GM23338 (cell line): Measurements from ENCODE around the gene RPTOR. TPM values are rescaled to one million over a fixed set of nuclear protein-coding genes. Genes with fewer than 3 reads are reported as not detected.

ENCODE experiments used
- ATAC-seq: fragments of 200-7000 bp; cut with Tn5 transposase; 3 replicates; pipeline ENCODE4 v1.9.1; 2020
- DNase-seq: peaks from one replicate; pipeline ENCODE4 v3.0.0-alpha.2; 2015; ENCODE audit warnings: low spot score
- H2AFZ ChIP-seq: fragments of 200-600 bp; sonication (generic); 2 replicates; pipeline ENCODE4 v1.8.0; 2016; ENCODE audit warnings: antibody characterized with exemption, mild to moderate bottlenecking, moderate library complexity
- H3F3A ChIP-seq: fragments of 200-600 bp; sonication (generic); replicated peaks from 2 replicates; pipeline ENCODE4 v1.8.0; 2017; ENCODE audit warnings: antibody characterized with exemption, mixed run types, low read depth
- H3K27ac ChIP-seq: fragments of 200-600 bp; sonication (generic); 2 replicates; pipeline ENCODE4 v1.6.1; 2016; ENCODE audit warnings: low read depth
- H3K27me3 ChIP-seq: fragments of 200-600 bp; sonication (generic); 2 replicates; pipeline ENCODE4 v1.8.0; 2016; ENCODE audit warnings: mild to moderate bottlenecking, mixed run types, moderate library complexity; ENCODE audit not compliant: insufficient read depth
- H3K36me3 ChIP-seq: fragments of 200-600 bp; sonication (generic); 2 replicates; pipeline ENCODE4 v1.8.0; 2016; ENCODE audit warnings: mild to moderate bottlenecking; ENCODE audit not compliant: insufficient read depth
- H3K4me1 ChIP-seq: fragments of 200-600 bp; sonication (generic); 2 replicates; pipeline ENCODE4 v1.8.0; 2016; ENCODE audit warnings: mild to moderate bottlenecking, moderate library complexity; ENCODE audit not compliant: insufficient read depth
- H3K4me2 ChIP-seq: fragments of 200-600 bp; sonication (generic); 2 replicates; pipeline ENCODE4 v1.7.1; 2017; ENCODE audit warnings: mixed run types
- H3K4me3 ChIP-seq: fragments of 200-600 bp; sonication (generic); 2 replicates; pipeline ENCODE4 v1.6.1; 2016; ENCODE audit warnings: mixed run types
- H3K79me2 ChIP-seq: fragments of 200-600 bp; sonication (generic); replicated peaks from 2 replicates; pipeline ENCODE4 v1.8.0; 2017; ENCODE audit warnings: mild to moderate bottlenecking; ENCODE audit not compliant: insufficient read depth
- H3K9me2 ChIP-seq: fragments of 200-600 bp; sonication (generic); 2 replicates; pipeline ENCODE4 v1.8.0; 2017; ENCODE audit not compliant: insufficient read depth
- H4K20me1 ChIP-seq: fragments of 200-600 bp; sonication (generic); replicated peaks from 2 replicates; pipeline ENCODE4 v1.8.0; 2017; ENCODE audit warnings: mild to moderate bottlenecking; ENCODE audit not compliant: insufficient read depth
- H3K27ac Mint-ChIP-seq: 2 replicates; pipeline ENCODE4 v1.8.0; 2020; ENCODE audit warnings: inconsistent platforms, mild to moderate bottlenecking, moderate library complexity, mixed read lengths
- H3K27me3 Mint-ChIP-seq: 3 replicates; pipeline ENCODE4 v1.8.0; 2022; ENCODE audit warnings: low read depth, mild to moderate bottlenecking, moderate library complexity, mixed read lengths, inconsistent platforms; ENCODE audit not compliant: insufficient read depth, poor library complexity
- H3K36me3 Mint-ChIP-seq: 3 replicates; pipeline ENCODE4 v1.8.0; 2021; ENCODE audit warnings: low read depth, mild to moderate bottlenecking, inconsistent platforms, moderate library complexity, mixed read lengths
- H3K4me1 Mint-ChIP-seq: 3 replicates; pipeline ENCODE4 v1.8.0; 2020; ENCODE audit warnings: mild to moderate bottlenecking, inconsistent platforms, mixed read lengths
- H3K4me3 Mint-ChIP-seq: 3 replicates; pipeline ENCODE4 v1.8.0; 2021; ENCODE audit warnings: moderate library complexity, mild to moderate bottlenecking, inconsistent platforms, mixed read lengths
- H3K9me3 Mint-ChIP-seq: 3 replicates; pipeline ENCODE4 v1.8.0; 2020; ENCODE audit warnings: moderate library complexity, mild to moderate bottlenecking, inconsistent platforms, mixed read lengths
- CREB1 ChIP-seq: fragments of 250-450 bp; sonication (Bioruptor Pico); IDR thresholded peaks from 2 replicates; pipeline ENCODE4 v1.5.0; 2020; ENCODE audit warnings: low read depth, mild to moderate bottlenecking, moderate library complexity
- CTCF ChIP-seq, 2 experiments: fragments of 200-600 bp in 1 of 2; sonication (generic) in 1 of 2; conservative IDR thresholded peaks; 2 replicates each; pipeline versions ENCODE4 v1.5.1 to v1.6.1; 2016 to 2017; ENCODE audit warnings: antibody characterized with exemption in 2 of 2, low read depth in 2 of 2, mild to moderate bottlenecking in 2 of 2, moderate library complexity in 1 of 2
- ETS1 ChIP-seq: IDR thresholded peaks from 2 replicates; pipeline ENCODE4 v1.6.1; 2016; ENCODE audit warnings: antibody characterized with exemption
- EZH2 ChIP-seq: fragments of 200-600 bp; sonication (generic); IDR thresholded peaks from one replicate; pipeline ENCODE4 v1.8.0; 2017; ENCODE audit warnings: antibody characterized with exemption, mild to moderate bottlenecking, low read depth; ENCODE audit not compliant: unreplicated experiment
- JUNB ChIP-seq: IDR thresholded peaks from one replicate; pipeline ENCODE4 v1.6.1; 2016; ENCODE audit warnings: antibody characterized with exemption; ENCODE audit not compliant: unreplicated experiment
- POLR2AphosphoS5 ChIP-seq: IDR thresholded peaks from 2 replicates; pipeline ENCODE4 v1.6.1; 2016; ENCODE audit warnings: antibody characterized with exemption, low read depth
- REST ChIP-seq: IDR thresholded peaks from one replicate; pipeline ENCODE4 v1.6.1; 2018; ENCODE audit warnings: antibody characterized with exemption; ENCODE audit not compliant: unreplicated experiment
- ZNF114 ChIP-seq: fragments of 250-450 bp; sonication (Bioruptor Pico); IDR thresholded peaks from 2 replicates; pipeline ENCODE4 v1.5.0; 2020; ENCODE audit warnings: mild to moderate bottlenecking, moderate library complexity
- ZNF331 ChIP-seq: fragments of 250-450 bp; sonication (Bioruptor Pico); IDR thresholded peaks from 2 replicates; pipeline ENCODE4 v1.5.0; 2020; ENCODE audit warnings: low read depth, mild to moderate bottlenecking, moderate library complexity
- polyA plus RNA-seq: library from polyadenylated mRNA; unstranded; fragments of >200 nt; fragmentation: Nextera tagmentation; extraction: Ambion mirVana; gene quantifications from 2 replicates; pipeline ENCODE4 v1.2.1, GENCODE V29; 2016
- total RNA-seq: library from RNA; depleted of rRNA; stranded (reverse); fragments of >200 nt; shearing (Covaris generic); gene quantifications from 2 replicates; pipeline ENCODE4 v1.2.3, GENCODE V29; 2014

Gene RPTOR
- total and polyA plus RNA-seq, 2 experiments from 2014 or later: 9.5 to 38.0 TPM

GRCh38 chr17:80564545-80564944 lies 19.9 kb downstream of the RPTOR start:
- Mint-ChIP-seq H3K4me3 (no peak overlapping the region), H3K36me3 (no peaks in the 10 kb centered on the region), H3K27ac (no peak overlapping the region), H3K27me3 (peaks cover 86% of the 10 kb centered on the region), H3K9me3 (no peaks in the 10 kb centered on the region), H3K4me1 (no peaks in the 10 kb centered on the region)
- TF ChIP-seq CREB1 (CRISPR knock-in tag) (no peak), JUNB (no peak), CTCF (conservative IDR thresholded peaks at IDR 0.05; ENCODE audit: low read depth in 2 of 2) (no peak), REST (no peak), ZNF114 (CRISPR knock-in tag) (no peak), EZH2 (no peak), ZNF331 (CRISPR knock-in tag) (no peak)
- Histone ChIP-seq H3K27me3 (peaks cover 81% of the 10 kb centered on the region), H3K4me1 (no peaks in the 10 kb centered on the region), H3K36me3 (no peaks in the 10 kb centered on the region), H2AFZ (no peak overlapping the region), H3F3A (no peaks in the 10 kb centered on the region), H3K4me3 (no peak overlapping the region), H3K9me2 (no peaks in the 10 kb centered on the region), H3K4me2 (no peak overlapping the region), H4K20me1 (peaks cover 84% of the 10 kb centered on the region), H3K27ac (no peak overlapping the region), H3K79me2 (peaks cover 72% of the 10 kb centered on the region)
- no peak for ATAC-seq
- DNase-seq: no peak

GRCh38 chr17:80565343-80566053 lies 20.9 kb downstream of the RPTOR start:
- Histone ChIP-seq H4K20me1 (peaks cover 84% of the 10 kb centered on the region), H3K79me2 (peaks cover 77% of the 10 kb centered on the region), H3K36me3 (no peaks in the 10 kb centered on the region), H3F3A (no peaks in the 10 kb centered on the region), H3K4me3 (no peak overlapping the region), H3K4me1 (no peaks in the 10 kb centered on the region), H3K4me2 (no peak overlapping the region), H3K9me2 (no peaks in the 10 kb centered on the region), H3K27me3 (peaks cover 82% of the 10 kb centered on the region), H2AFZ (no peak overlapping the region), H3K27ac (no peak overlapping the region)
- peak; percentile 47 for DNase-seq
- Mint-ChIP-seq H3K4me1 (no peaks in the 10 kb centered on the region), H3K4me3 (no peak overlapping the region), H3K27me3 (peaks cover 84% of the 10 kb centered on the region), H3K36me3 (no peaks in the 10 kb centered on the region), H3K27ac (no peak overlapping the region), H3K9me3 (no peaks in the 10 kb centered on the region)
- ATAC-seq: peak; percentile 100
- no peak for TF ChIP-seq EZH2
- TF ChIP-seq POLR2AphosphoS5: peak; percentile 60
- TF ChIP-seq ETS1: 0 out of 2 replicates have a peak, but pooled peaks have one; percentile 20
